B cell (primary cell): ENCODE results near the gene TTYH3.

ENCODE experiments used
- EZH2 ChIP-seq: IDR thresholded peaks from 2 replicates; pipeline ENCODE4 v1.6.1; 2012; ENCODE audit warnings: borderline replicate concordance, low read depth, mild to moderate bottlenecking, moderate library complexity, low read length; ENCODE audit not compliant: insufficient read depth, poor library complexity, severe bottlenecking
- TF ChIP-seq, protein P1 (sequence below): fragments of 200-600 bp; IDR thresholded peaks from one replicate; pipeline ENCODE4 v1.8.0; 2022; ENCODE audit warnings: antibody characterized with exemption, mild to moderate bottlenecking

DNA sequence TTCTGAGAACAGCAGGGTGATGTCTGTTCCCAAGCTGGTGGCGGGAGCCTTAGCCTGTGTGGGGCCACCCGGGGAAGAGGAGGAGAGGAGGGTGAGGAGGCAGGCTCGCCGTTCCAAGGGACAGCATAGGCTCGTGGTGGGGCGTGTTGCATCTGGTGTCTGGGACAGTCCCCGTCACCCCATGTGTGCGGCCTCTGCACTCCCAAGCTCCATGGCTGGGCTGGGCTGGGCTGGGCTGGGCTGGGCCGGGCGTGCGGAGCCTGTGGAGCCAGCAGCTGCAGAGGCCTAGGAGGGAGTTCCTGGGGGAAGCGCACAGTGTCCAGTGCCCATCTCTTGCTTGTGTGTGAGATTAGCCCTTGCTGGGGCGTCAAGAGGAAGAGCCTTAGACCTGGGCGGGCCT lies 20.9 kb upstream of the TTYH3 start:
- TF ChIP-seq, protein P1, sequence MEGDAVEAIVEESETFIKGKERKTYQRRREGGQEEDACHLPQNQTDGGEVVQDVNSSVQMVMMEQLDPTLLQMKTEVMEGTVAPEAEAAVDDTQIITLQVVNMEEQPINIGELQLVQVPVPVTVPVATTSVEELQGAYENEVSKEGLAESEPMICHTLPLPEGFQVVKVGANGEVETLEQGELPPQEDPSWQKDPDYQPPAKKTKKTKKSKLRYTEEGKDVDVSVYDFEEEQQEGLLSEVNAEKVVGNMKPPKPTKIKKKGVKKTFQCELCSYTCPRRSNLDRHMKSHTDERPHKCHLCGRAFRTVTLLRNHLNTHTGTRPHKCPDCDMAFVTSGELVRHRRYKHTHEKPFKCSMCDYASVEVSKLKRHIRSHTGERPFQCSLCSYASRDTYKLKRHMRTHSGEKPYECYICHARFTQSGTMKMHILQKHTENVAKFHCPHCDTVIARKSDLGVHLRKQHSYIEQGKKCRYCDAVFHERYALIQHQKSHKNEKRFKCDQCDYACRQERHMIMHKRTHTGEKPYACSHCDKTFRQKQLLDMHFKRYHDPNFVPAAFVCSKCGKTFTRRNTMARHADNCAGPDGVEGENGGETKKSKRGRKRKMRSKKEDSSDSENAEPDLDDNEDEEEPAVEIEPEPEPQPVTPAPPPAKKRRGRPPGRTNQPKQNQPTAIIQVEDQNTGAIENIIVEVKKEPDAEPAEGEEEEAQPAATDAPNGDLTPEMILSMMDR, result no peak
- TF ChIP-seq EZH2, result no peak
